ENCODE measurements around the gene GADL1. TPM values are rescaled to one million over a fixed set of nuclear protein-coding genes. Genes with fewer than 3 reads are reported as not detected.

Gene GADL1
- 0.05 TPM for polyA plus RNA-seq (2012; ENCODE audit: low read depth, missing spikeins)

DNA sequence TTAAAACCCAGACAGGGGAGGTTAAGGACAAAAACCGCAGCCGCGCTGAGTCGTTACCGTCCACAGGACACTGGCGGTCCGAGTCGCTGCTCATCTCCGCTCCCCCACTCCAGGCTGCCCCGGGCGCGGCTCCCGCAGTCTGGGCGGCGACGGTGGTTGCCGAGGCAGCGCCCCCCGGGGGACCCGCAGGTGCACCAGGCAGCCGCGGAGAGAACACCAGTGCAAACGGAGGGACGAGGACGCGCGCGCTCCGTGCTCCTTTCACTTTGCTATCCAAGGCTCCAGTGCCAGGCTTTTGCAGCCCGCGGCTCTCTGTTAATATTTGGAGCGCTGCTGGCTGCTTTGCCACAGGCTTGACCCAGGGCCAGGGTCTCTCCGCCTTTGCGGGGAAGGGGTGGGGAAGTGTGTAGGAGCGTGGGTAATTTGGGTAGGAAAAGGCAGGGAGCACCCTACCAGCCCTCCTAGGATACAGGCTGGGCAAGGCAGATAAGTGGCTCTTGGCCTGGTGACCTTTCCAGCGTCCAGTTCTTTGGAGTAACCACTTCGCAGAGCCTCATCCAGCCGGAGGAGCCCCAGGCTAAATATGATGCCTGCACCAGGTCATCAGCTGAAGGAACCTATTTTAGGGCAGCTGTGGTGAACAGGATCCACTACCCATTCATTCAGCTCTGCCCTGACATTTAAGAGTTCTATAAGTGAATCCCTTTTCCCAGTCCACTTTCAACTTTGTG lies at the start of gene GADL1:
Gene GADL1 (minus strand): TSS at position 141 of the 731 bp plus-strand sequence. CDS start 47 bp downstream, at position 94.
- DNase-seq (ENCODE audit: insufficient read length, low spot score) (no peak), FAIRE-seq (no peak)
- no peak for TF ChIP-seq PAX5 (IDR thresholded peaks at IDR 0.05; ENCODE audit: insufficient read depth, low read length, severe bottlenecking)
- no peak for TF ChIP-seq TAF1 (IDR thresholded peaks at IDR 0.05; ENCODE audit: low read depth, low read length)
- TF ChIP-seq POLR2AphosphoS5 (IDR thresholded peaks at IDR 0.05; ENCODE audit: low read depth, low read length): no peak
- no peak for TF ChIP-seq POLR2A (IDR thresholded peaks at IDR 0.05; ENCODE audit: low read depth, low read length)
- TF ChIP-seq POU2F2 (IDR thresholded peaks at IDR 0.05; ENCODE audit: low read depth, low read length): no peak
- TF ChIP-seq SPI1 (IDR thresholded peaks at IDR 0.05; ENCODE audit: low read depth, low read length): no peak

DNA sequence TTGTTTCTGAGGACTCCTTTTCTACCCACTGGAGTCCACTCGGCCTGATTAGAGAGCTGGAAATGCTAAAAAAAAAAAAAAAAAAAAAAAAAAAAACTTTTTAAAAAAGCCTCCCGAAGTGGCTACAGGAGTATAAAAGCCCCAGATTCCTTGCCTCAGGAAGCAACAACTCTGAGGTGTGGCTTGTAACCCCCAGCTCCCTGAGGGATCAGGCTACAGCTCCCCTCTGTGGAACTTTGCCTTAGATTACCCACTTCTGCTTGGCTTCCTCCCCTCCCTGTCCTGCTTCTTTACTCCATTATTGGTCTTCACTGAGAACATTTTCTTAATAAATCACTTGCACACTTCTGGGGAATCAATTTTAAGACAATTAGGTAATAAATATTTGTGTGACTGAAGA lies 49.7 kb upstream of the GADL1 start:
- FAIRE-seq: no peak
- TF ChIP-seq POU2F2 (IDR thresholded peaks at IDR 0.05; ENCODE audit: low read depth, low read length): no peak
- TF ChIP-seq POLR2A (IDR thresholded peaks at IDR 0.05; ENCODE audit: low read depth, low read length): no peak
- no peak for TF ChIP-seq TAF1 (IDR thresholded peaks at IDR 0.05; ENCODE audit: low read depth, low read length)
- no peak for TF ChIP-seq POLR2AphosphoS5 (IDR thresholded peaks at IDR 0.05; ENCODE audit: low read depth, low read length)
- no peak for TF ChIP-seq PAX5 (IDR thresholded peaks at IDR 0.05; ENCODE audit: insufficient read depth, low read length, severe bottlenecking)
- no peak for TF ChIP-seq SPI1 (IDR thresholded peaks at IDR 0.05; ENCODE audit: low read depth, low read length)
- DNase-seq (ENCODE audit: insufficient read length, low spot score): no peak

GRCh38 chr3:30943206-30943605 lies 48.7 kb upstream of the GADL1 start:
- no peak for TF ChIP-seq PAX5 (IDR thresholded peaks at IDR 0.05; ENCODE audit: insufficient read depth, low read length, severe bottlenecking)
- no peak for TF ChIP-seq POU2F2 (IDR thresholded peaks at IDR 0.05; ENCODE audit: low read depth, low read length)
- DNase-seq (ENCODE audit: insufficient read length, low spot score): no peak

GRCh38 chr3:30941342-30941741 lies 46.9 kb upstream of the GADL1 start:
- TF ChIP-seq POU2F2 (IDR thresholded peaks at IDR 0.05; ENCODE audit: low read depth, low read length) (no peak), POLR2AphosphoS5 (IDR thresholded peaks at IDR 0.05; ENCODE audit: low read depth, low read length) (no peak), POLR2A (IDR thresholded peaks at IDR 0.05; ENCODE audit: low read depth, low read length) (no peak), PAX5 (IDR thresholded peaks at IDR 0.05; ENCODE audit: insufficient read depth, low read length, severe bottlenecking) (no peak), SPI1 (IDR thresholded peaks at IDR 0.05; ENCODE audit: low read depth, low read length) (no peak), TAF1 (IDR thresholded peaks at IDR 0.05; ENCODE audit: low read depth, low read length) (no peak)

More at GRCh38 chr3:30943206-30943605, 48.7 kb upstream of the GADL1 start:
- FAIRE-seq: no peak

GRCh38 chr3:30940740-30941139 lies 46.3 kb upstream of the GADL1 start:
- DNase-seq (ENCODE audit: insufficient read length, low spot score): no peak
- TF ChIP-seq POLR2A (IDR thresholded peaks at IDR 0.05; ENCODE audit: low read depth, low read length) (no peak), POLR2AphosphoS5 (IDR thresholded peaks at IDR 0.05; ENCODE audit: low read depth, low read length) (no peak), PAX5 (IDR thresholded peaks at IDR 0.05; ENCODE audit: insufficient read depth, low read length, severe bottlenecking) (no peak), SPI1 (IDR thresholded peaks at IDR 0.05; ENCODE audit: low read depth, low read length) (no peak), TAF1 (IDR thresholded peaks at IDR 0.05; ENCODE audit: low read depth, low read length) (no peak), POU2F2 (IDR thresholded peaks at IDR 0.05; ENCODE audit: low read depth, low read length) (no peak)
- FAIRE-seq: no peak

More at GRCh38 chr3:30941342-30941741, 46.9 kb upstream of the GADL1 start:
- no peak for DNase-seq (ENCODE audit: insufficient read length, low spot score)
- no peak for FAIRE-seq

DNA sequence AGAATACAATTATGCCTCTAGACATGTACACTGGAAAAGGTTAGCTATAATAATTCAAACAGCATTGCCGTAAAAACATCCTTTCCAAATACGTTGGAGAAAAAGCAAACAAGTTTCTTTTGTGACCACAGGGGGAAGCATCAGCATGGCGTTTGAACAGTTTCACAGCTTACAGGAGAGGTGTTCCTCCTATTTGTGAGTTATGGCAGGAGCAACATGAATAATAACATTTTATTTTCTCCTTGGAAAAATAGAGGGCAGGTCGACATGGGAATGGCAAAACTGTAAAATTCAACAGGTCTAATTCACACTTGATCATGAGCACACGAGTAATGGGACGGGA lies 39.7 kb upstream of the GADL1 start:
- FAIRE-seq: no peak
- no peak for DNase-seq (ENCODE audit: insufficient read length, low spot score)
- TF ChIP-seq SPI1 (IDR thresholded peaks at IDR 0.05; ENCODE audit: low read depth, low read length): no peak
- no peak for TF ChIP-seq POLR2A (IDR thresholded peaks at IDR 0.05; ENCODE audit: low read depth, low read length)
- TF ChIP-seq POLR2AphosphoS5 (IDR thresholded peaks at IDR 0.05; ENCODE audit: low read depth, low read length): no peak
- TF ChIP-seq TAF1 (IDR thresholded peaks at IDR 0.05; ENCODE audit: low read depth, low read length): no peak
- TF ChIP-seq POU2F2 (IDR thresholded peaks at IDR 0.05; ENCODE audit: low read depth, low read length): no peak
- TF ChIP-seq PAX5 (IDR thresholded peaks at IDR 0.05; ENCODE audit: insufficient read depth, low read length, severe bottlenecking): no peak

GRCh38 chr3:30933478-30934207 lies 39.2 kb upstream of the GADL1 start:
- no peak for TF ChIP-seq SPI1 (IDR thresholded peaks at IDR 0.05; ENCODE audit: low read depth, low read length)
- TF ChIP-seq POLR2A (IDR thresholded peaks at IDR 0.05; ENCODE audit: low read depth, low read length): no peak
- no peak for TF ChIP-seq POLR2AphosphoS5 (IDR thresholded peaks at IDR 0.05; ENCODE audit: low read depth, low read length)
- no peak for TF ChIP-seq TAF1 (IDR thresholded peaks at IDR 0.05; ENCODE audit: low read depth, low read length)
- TF ChIP-seq PAX5 (IDR thresholded peaks at IDR 0.05; ENCODE audit: insufficient read depth, low read length, severe bottlenecking): no peak
- no peak for TF ChIP-seq POU2F2 (IDR thresholded peaks at IDR 0.05; ENCODE audit: low read depth, low read length)
- no peak for DNase-seq (ENCODE audit: insufficient read length, low spot score)

DNA sequence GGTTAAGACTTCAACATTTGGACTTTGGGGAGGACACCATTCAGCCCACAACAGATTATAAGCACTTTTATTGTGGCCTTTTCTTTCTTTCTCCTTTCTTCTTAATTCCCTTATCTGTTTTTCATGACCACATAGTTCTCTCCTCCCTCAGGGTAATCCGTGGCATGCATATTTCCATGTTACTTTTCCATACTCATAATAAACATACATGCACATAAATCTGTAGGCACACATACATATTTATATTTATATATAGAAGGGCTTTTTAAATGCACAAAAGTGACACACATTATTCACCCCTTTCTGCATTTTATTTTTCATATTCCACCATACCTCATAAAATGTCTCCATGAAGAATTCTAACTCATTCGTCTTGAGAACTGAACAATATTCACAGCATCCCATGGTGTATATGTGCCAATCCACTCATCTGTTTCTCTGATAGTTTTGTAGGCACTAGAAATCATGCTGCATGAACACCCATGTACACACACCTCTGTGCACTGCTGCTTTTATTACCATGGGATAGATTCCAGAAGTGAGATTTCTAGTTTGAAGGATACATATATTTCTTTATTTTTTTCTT lies 38.1 kb upstream of the GADL1 start:
- TF ChIP-seq PAX5 (IDR thresholded peaks at IDR 0.05; ENCODE audit: insufficient read depth, low read length, severe bottlenecking) (no peak), POLR2AphosphoS5 (IDR thresholded peaks at IDR 0.05; ENCODE audit: low read depth, low read length) (no peak), POU2F2 (IDR thresholded peaks at IDR 0.05; ENCODE audit: low read depth, low read length) (no peak)
- DNase-seq (ENCODE audit: insufficient read length, low spot score): no peak
- no peak for FAIRE-seq

More at GRCh38 chr3:30933478-30934207, 39.2 kb upstream of the GADL1 start:
- no peak for FAIRE-seq

- no peak for TF ChIP-seq PAX5 (IDR thresholded peaks at IDR 0.05; ENCODE audit: insufficient read depth, low read length, severe bottlenecking)
- no peak for TF ChIP-seq TAF1 (IDR thresholded peaks at IDR 0.05; ENCODE audit: low read depth, low read length)
- no peak for TF ChIP-seq POLR2AphosphoS5 (IDR thresholded peaks at IDR 0.05; ENCODE audit: low read depth, low read length)
- TF ChIP-seq SPI1 (IDR thresholded peaks at IDR 0.05; ENCODE audit: low read depth, low read length): no peak
- no peak for TF ChIP-seq POLR2A (IDR thresholded peaks at IDR 0.05; ENCODE audit: low read depth, low read length)
- no peak for TF ChIP-seq POU2F2 (IDR thresholded peaks at IDR 0.05; ENCODE audit: low read depth, low read length)
- FAIRE-seq (no peak), DNase-seq (ENCODE audit: insufficient read length, low spot score) (no peak)
These were observed 30.3 kb upstream of the GADL1 start for GRCh38 chr3:30924763-30925162.

Measured in GM12891 (cell line).